Activated CD4-positive, alpha-beta T cell treated with anti-CD3 and anti-CD28 coated beads for 4 hours (primary cell): Measurements from ENCODE around the gene ZNF470.
A peak's percentile ranks its signal among the peaks of the same experiment; 100 is the strongest.

Source experiments
- DNase-seq, 2 donors: peaks; one replicate each; pipeline ENCODE4 v3.0.0-alpha.2; 2020

Gene ZNF470

GRCh38 chr19:56567274-56568120 is at the start of gene ZNF470:
ZNF470 (plus strand) TSS chr19:56567468; CDS start chr19:56570312, 2,844 bp downstream.
- DNase-seq: peak; percentile 82 to 87

GRCh38 chr19:56525214-56525860 is 41.9 kb upstream of the ZNF470 start:
- DNase-seq: no peak

- no peak for DNase-seq
These were observed 29.8 kb upstream of the ZNF470 start for GRCh38 chr19:56537442-56537841.

GRCh38 chr19:56538254-56538760 is 29.0 kb upstream of the ZNF470 start:
- DNase-seq: peak; percentile 85 to 89

- peak in 1 of 2 donors; percentile 65 for DNase-seq
These were observed 28.5 kb upstream of the ZNF470 start, which contains the start of gene ZFP28 for GRCh38 chr19:56538761-56539263. ZFP28 (plus strand) TSS chr19:56538948; CDS start chr19:56539019, 71 bp downstream.

- DNase-seq: no peak
These were observed 23.5 kb upstream of the ZNF470 start for GRCh38 chr19:56543776-56544175.

- DNase-seq: no peak
These were observed 19.7 kb upstream of the ZNF470 start for GRCh38 chr19:56547535-56547934.

GRCh38 chr19:56554272-56554869 is 12.9 kb upstream of the ZNF470 start:
- no peak for DNase-seq

GRCh38 chr19:56562766-56563165 is 4.5 kb upstream of the ZNF470 start:
- DNase-seq: no peak

- DNase-seq: peak; percentile 16 to 29
These were observed 379 bp upstream of the ZNF470 start for GRCh38 chr19:56566904-56567273.

- DNase-seq: no peak
These were observed 5.3 kb downstream of the ZNF470 start for GRCh38 chr19:56572589-56572988.

GRCh38 chr19:56573914-56574313 is 6.6 kb downstream of the ZNF470 start:
- DNase-seq: no peak

- no peak for DNase-seq
These were observed 10.7 kb downstream of the ZNF470 start for GRCh38 chr19:56577719-56578602.

GRCh38 chr19:56594446-56594782 is 27.1 kb downstream of the ZNF470 start:
- DNase-seq: no peak

- peak; percentile 86 for DNase-seq
These were observed 27.7 kb downstream of the ZNF470 start, which contains the start of gene ZNF71 for GRCh38 chr19:56594783-56595547. ZNF71 (plus strand) TSS chr19:56595302; CDS start chr19:56601559, 6,257 bp downstream.

- no peak for DNase-seq
These were observed 28.3 kb downstream of the ZNF470 start for GRCh38 chr19:56595548-56595899.

GRCh38 chr19:56596676-56597075 is 29.4 kb downstream of the ZNF470 start:
- no peak for DNase-seq

- no peak for DNase-seq
These were observed 30.4 kb downstream of the ZNF470 start for GRCh38 chr19:56597696-56598095.

- no peak for DNase-seq
These were observed 34.1 kb downstream of the ZNF470 start for GRCh38 chr19:56601375-56601774.

GRCh38 chr19:56603829-56604228 is 36.6 kb downstream of the ZNF470 start:
- DNase-seq: no peak

- DNase-seq: no peak
These were observed 41.2 kb downstream of the ZNF470 start for GRCh38 chr19:56608274-56608964.
